NCI-H1417 (cell line): ENCODE data around the gene MMP23B.

Experiments
- DNase-seq, 3 experiments: peaks; one replicate each; lab custom pipeline; 2025; lab: John Stamatoyannopoulos, UW

Gene MMP23B

DNA sequence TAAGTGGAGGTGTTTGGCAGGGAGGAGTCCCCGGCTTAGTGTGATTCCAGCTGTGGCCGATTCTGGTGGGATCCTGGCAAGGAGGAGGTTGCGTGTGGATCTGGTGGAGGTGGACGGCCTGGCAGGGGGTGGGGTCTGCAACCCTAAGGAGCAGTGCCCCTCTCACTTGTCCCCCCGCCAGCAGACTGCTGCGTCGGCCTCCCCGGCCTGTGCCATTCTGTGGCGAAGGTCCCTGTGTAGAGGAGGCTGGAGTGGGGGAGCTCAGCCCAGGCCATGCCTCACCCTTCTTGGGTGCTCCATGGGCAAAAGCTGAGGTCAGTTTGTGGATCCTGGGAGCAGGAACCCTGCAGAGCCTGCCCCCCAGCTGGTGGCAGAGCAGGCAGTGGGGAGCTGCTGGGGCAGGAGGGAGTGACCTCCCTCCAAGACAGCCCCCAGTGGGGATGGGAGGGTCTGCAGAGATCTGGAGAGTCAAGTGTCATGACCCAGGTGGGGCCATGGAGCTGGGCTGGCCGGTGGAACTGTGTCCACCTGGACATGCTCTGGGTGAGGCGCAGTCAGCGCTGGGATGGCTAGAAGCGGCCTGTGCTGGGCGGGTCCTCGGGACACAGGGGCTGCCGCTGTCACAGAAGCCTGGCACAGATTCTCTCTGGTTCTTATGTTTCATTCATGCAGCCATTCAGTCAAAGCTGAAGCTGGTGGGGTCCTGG lies 11.4 kb upstream of the MMP23B start:
- DNase-seq, result no peak

- DNase-seq, result no peak
These were observed 10.6 kb upstream of the MMP23B start for GRCh38 chr1:1621173-1622009.

GRCh38 chr1:1622010-1622787 lies 9.8 kb upstream of the MMP23B start:
- no peak for DNase-seq

DNA sequence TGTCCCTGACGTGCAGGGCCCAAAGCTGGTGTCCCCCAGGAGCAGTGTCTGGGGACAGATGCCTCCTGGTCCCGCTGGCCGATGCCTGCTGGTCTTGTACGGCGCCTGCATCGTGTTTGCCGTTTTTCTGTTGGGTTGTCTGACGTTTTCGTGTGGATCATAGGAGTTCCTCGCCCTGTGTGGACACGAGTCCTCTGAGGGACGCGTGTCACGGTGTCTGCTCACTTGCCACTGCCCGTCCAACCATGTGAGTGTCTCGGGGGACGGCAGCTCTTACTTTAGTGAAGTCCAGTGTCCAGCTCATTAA lies 9.2 kb upstream of the MMP23B start:
- no peak for DNase-seq

GRCh38 chr1:1623181-1623630 lies 8.8 kb upstream of the MMP23B start:
- DNase-seq, result no peak

GRCh38 chr1:1623631-1624442 lies 8.1 kb upstream of the MMP23B start:
- DNase-seq, result no peak

DNA sequence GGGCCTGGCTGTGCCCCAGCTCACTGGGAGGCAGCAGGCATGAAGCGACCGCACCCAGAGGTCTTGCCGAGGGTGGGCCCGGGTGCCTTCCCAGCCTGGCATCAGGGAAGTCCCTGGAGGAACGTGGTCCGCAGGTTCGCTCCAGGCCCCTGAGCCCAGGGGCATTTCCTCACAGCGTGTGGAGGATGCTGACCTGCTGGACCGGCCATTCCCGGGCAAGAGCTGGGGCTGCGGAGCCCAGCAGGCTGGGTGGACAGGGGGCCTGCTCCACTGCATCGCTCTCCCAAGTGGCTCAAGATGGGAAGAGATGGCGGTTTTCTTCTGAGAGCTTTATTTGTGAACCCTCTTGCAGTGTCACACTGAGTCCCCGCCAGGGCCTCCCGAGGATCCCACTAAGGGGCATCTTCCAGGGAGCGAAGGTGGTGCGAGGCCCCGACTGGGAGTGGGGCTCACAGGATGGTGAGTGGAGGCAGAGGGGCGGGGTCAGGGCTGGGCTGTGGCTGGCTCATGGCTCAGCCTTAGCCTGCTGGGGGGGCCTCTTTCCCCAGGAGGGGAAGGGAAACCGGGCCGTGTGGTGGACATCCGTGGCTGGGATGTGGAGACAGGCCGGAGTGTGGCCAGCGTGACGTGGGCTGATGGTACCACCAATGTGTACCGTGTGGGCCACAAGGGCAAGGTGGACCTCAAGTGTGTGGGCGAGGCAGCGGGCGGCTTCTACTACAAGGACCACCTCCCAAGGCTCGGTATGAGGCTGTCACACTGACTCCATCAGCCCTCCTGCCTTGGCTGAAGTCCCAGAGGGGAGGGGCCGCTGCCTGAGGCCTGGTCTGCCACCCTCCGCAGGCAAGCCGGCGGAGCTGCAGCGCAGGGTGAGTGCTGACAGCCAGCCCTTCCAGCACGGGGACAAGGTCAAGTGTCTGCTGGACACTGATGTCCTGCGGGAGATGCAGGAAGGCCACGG lies 7.2 kb upstream of the MMP23B start:
- no peak for DNase-seq

- DNase-seq, result no peak
These were observed 6.6 kb upstream of the MMP23B start for GRCh38 chr1:1625404-1625775.

DNA sequence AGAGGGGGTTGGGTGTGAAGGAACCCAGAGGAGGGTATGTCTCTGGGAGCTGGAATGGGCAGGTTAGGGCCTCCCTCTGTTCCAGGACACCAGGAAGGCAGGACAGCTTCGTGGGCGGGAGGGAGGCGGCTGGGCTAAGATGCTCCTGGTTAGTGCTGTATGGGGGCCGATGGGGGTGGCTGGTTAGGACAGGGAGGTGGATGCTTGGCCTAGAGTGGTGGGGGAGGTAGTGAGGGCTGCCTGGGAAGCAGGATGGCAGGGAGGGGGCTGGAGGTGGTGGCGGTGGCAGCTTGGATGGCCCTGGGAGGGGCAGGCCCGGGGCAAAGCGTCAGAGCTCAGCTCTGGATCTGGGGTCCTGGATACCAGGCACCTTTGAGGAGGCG lies 6.2 kb upstream of the MMP23B start:
- DNase-seq, result no peak

DNA sequence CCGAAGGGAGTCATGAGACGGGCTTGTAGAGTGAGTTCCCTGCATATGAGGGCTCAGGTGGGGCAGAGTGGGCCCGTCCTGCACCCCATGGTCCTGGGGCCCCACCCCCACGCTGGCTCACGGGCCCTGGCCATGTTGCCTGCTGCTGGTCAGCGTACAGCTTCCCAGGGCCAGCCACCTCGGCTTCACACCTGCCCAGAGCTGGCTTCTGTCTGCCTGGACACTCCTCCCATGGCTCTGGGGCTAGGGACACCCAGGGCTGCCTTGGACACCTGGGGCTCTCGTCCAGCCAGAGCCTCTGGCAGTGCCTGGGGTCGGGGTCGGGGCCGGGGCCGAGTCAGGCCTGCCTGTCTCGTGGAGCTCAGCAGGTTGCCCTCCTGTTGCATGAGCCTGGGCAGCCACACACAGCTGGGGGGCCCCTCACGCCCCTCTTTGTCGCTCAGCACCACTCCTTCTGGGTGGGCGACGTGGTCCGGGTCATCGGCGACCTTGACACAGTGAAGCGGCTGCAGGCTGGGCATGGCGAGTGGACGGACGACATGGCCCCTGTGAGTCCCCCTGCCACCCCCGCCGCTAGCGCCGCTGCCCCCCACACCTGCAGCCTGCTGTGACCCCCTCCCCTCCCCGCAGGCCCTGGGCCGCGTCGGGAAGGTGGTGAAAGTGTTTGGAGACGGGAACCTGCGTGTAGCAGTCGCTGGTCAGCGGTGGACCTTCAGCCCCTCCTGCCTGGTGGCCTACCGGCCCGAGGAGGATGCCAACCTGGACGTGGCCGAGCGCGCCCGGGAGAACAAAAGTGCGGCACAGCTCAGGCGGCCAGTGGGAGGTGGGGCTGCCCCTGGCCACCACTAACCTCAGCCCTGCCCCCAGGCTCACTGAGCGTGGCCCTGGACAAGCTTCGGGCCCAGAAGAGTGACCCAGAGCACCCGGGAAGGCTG lies 5.5 kb upstream of the MMP23B start:
- no peak for DNase-seq

DNA sequence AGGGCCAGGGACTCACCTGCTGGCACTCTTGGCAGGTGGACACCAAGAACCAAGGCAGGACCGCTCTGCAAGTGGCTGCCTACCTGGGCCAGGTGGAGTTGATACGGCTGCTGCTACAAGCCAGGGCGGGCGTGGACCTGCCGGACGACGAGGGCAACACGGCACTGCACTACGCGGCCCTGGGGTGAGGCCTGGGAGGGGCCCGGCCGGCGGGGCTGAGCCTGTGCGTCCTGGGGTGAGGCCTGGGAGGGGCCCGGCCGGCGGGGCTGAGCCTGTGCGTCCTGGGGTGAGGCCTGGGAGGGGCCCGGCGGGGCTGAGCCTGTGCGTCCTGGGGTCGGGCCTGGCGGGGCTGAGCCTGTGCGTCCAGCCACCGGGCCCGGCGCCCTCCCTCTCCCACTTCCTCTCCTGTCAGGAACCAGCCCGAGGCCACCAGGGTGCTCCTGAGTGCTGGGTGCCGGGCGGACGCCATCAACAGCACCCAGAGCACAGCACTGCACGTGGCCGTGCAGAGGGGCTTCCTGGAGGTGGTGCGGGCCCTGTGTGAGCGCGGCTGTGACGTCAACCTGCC lies 4.6 kb upstream of the MMP23B start:
- DNase-seq, result no peak

GRCh38 chr1:1627829-1628753 lies 3.9 kb upstream of the MMP23B start:
- no peak for DNase-seq

DNA sequence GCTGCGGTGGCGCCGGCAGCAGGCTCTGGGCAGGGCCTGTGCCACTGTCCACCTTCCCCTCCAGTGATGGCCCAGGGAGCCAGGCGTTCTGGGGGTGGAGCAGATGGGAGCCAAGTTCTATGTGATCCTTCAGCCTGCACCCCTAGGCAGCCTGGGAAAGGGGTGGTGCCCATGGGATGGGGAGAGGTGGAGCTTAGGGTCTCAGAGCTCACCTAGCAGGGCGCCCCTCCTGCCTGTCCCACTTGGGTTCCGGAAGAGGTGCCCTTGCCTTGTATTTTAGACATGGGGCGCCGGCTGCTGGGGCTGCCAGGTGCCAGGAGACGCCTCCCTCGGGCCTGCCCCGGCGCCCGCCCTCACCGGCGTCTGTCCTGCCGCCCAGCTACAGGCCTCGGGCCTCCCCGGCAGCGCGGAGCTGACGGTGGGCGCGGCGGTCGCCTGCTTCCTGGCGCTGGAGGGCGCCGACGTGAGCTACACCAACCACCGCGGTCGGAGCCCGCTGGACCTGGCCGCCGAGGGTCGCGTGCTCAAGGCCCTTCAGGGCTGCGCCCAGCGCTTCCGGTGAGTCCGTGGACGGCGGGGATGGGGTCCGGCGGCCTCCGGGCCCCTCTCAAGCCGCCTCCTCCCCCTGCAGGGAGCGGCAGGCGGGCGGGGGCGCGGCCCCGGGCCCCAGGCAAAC lies 3.1 kb upstream of the MMP23B start:
- DNase-seq, result no peak

GRCh38 chr1:1629430-1630190 lies 2.4 kb upstream of the MMP23B start:
- DNase-seq, result no peak

GRCh38 chr1:1630191-1630964 lies 1.6 kb upstream of the MMP23B start:
- DNase-seq, result peak in 1 of 3 experiments; percentile 69
